Neural cell (in vitro differentiated cells): ENCODE results near the gene PIEZO1. TPM values are rescaled to one million over a fixed set of nuclear protein-coding genes. Genes with fewer than 3 reads are reported as not detected.

ENCODE experiments used
- H2AFZ ChIP-seq: fragments of 200-600, 300-800 bp; sonication (generic), shearing (Covaris generic); 2 replicates; pipeline ENCODE4 v1.6.0; 2014; ENCODE audit warnings: low read depth, mild to moderate bottlenecking, antibody characterized with exemption, low read length, moderate library complexity
- H3F3A ChIP-seq: fragments of 200-600 bp; shearing (Covaris generic); 2 replicates; pipeline ENCODE4 v1.6.1; 2016; ENCODE audit warnings: mild to moderate bottlenecking, moderate library complexity, mixed read lengths, antibody characterized with exemption, low read length; ENCODE audit not compliant: insufficient read depth, poor library complexity, severe bottlenecking
- H3K27ac ChIP-seq: fragments of 200-600, 300-800 bp; sonication (generic), shearing (Covaris generic); 2 replicates; pipeline ENCODE4 v1.5.1; 2014; ENCODE audit warnings: mild to moderate bottlenecking, low read length, moderate library complexity
- H3K27me3 ChIP-seq: fragments of 300-800, 200-600 bp; sonication (generic), shearing (Covaris generic); 2 replicates; pipeline ENCODE4 v1.6.0; 2014; ENCODE audit warnings: mild to moderate bottlenecking, low read depth, low read length, moderate library complexity; ENCODE audit not compliant: insufficient read depth
- H3K36me3 ChIP-seq: fragments of 300-800, 200-600 bp; sonication (generic), shearing (Covaris generic); 2 replicates; pipeline ENCODE4 v1.5.1; 2014; ENCODE audit warnings: mild to moderate bottlenecking, antibody characterized with exemption, low read length, moderate library complexity; ENCODE audit not compliant: insufficient read depth
- H3K4me2 ChIP-seq: fragments of 300-800, 200-600 bp; sonication (generic), shearing (Covaris generic); 2 replicates; pipeline ENCODE4 v1.6.0; 2014; ENCODE audit warnings: mild to moderate bottlenecking, low read length
- H3K4me3 ChIP-seq: fragments of 300-800, 200-600 bp; sonication (generic), shearing (Covaris generic); 2 replicates; pipeline ENCODE4 v1.5.1; 2014; ENCODE audit warnings: mild to moderate bottlenecking, low read length, moderate library complexity
- H3K79me2 ChIP-seq: fragments of 200-600 bp; shearing (Covaris generic); replicated peaks from 2 replicates; pipeline ENCODE4 v1.6.0; 2014; ENCODE audit warnings: mild to moderate bottlenecking, low read length, moderate library complexity; ENCODE audit not compliant: insufficient read depth
- H3K9ac ChIP-seq: fragments of 300-800, 200-600 bp; sonication (generic), shearing (Covaris generic); 2 replicates; pipeline ENCODE4 v1.6.1; 2016; ENCODE audit warnings: mild to moderate bottlenecking, low read length, mixed read lengths
- H3K9me2 ChIP-seq: fragments of 200-600 bp; shearing (Covaris generic); 2 replicates; pipeline ENCODE4 v1.6.1; 2016; ENCODE audit warnings: mild to moderate bottlenecking, low read length, mixed read lengths; ENCODE audit not compliant: insufficient read depth
- H3K9me3 ChIP-seq: fragments of 200-600, 300-800 bp; sonication (generic), shearing (Covaris generic); 2 replicates; pipeline ENCODE4 v1.6.1; 2016; ENCODE audit warnings: mild to moderate bottlenecking, mixed run types, low read length, moderate library complexity, mixed read lengths
- H4K20me1 ChIP-seq: fragments of 200-600 bp; shearing (Covaris generic); 2 replicates; pipeline ENCODE4 v1.6.1; 2016; ENCODE audit warnings: mild to moderate bottlenecking, mixed run types; ENCODE audit not compliant: insufficient read depth
- CTCF ChIP-seq: fragments of 450-650 bp; IDR thresholded peaks from 2 replicates; pipeline ENCODE4 v1.5.1; 2014; ENCODE audit warnings: antibody characterized with exemption, mild to moderate bottlenecking, moderate library complexity; ENCODE audit not compliant: poor library complexity, severe bottlenecking
- EP300 ChIP-seq: fragments of 450-650 bp; conservative IDR thresholded peaks from 2 replicates; pipeline ENCODE4 v1.6.1; 2014; ENCODE audit warnings: antibody characterized with exemption, mild to moderate bottlenecking, moderate library complexity; ENCODE audit not compliant: poor library complexity, severe bottlenecking
- EZH2 ChIP-seq: fragments of 200-600, 300-800 bp; shearing (Covaris generic), sonication (generic); IDR thresholded peaks from 2 replicates; pipeline ENCODE4 v1.6.1; 2014; ENCODE audit warnings: antibody characterized with exemption, low read length, borderline replicate concordance, mild to moderate bottlenecking; ENCODE audit not compliant: insufficient read depth, poor library complexity, severe bottlenecking
- MXI1 ChIP-seq: fragments of 450-650 bp; conservative IDR thresholded peaks from 2 replicates; pipeline ENCODE4 v1.6.1; 2014; ENCODE audit warnings: antibody characterized with exemption, mild to moderate bottlenecking; ENCODE audit not compliant: poor library complexity, severe bottlenecking
- POLR2AphosphoS5 ChIP-seq: IDR thresholded peaks from 2 replicates; pipeline ENCODE4 v1.6.1; 2012
- RAD21 ChIP-seq: fragments of 450-650 bp; conservative IDR thresholded peaks from 2 replicates; pipeline ENCODE4 v1.6.1; 2014; ENCODE audit warnings: antibody characterized with exemption, mild to moderate bottlenecking, moderate library complexity
- REST ChIP-seq: IDR thresholded peaks from 2 replicates; pipeline ENCODE4 v1.6.1; 2012; ENCODE audit warnings: borderline replicate concordance
- SMC3 ChIP-seq: fragments of 450-650 bp; conservative IDR thresholded peaks from 2 replicates; pipeline ENCODE4 v1.6.1; 2014; ENCODE audit warnings: antibody characterized with exemption, mild to moderate bottlenecking, moderate library complexity; ENCODE audit not compliant: poor library complexity
- TAF1 ChIP-seq: IDR thresholded peaks from 2 replicates; pipeline ENCODE4 v1.6.1; 2012; ENCODE audit warnings: low read depth
- polyA plus RNA-seq: library from polyadenylated mRNA; depleted of rRNA; stranded (reverse); fragments of >200 nt; gene quantifications from 2 replicates; pipeline ENCODE4 v1.2.3, GENCODE V29; 2014

PIEZO1 gene
- polyA plus RNA-seq, 1 donor from 2014 or later: not detected

GRCh38 chr16:88799569-88800276 is 14.7 kb upstream of the PIEZO1 start:
- Histone ChIP-seq H3F3A (no peaks in the 10 kb centered on the region), H3K4me3 (no peak overlapping the region), H4K20me1 (no peaks in the 10 kb centered on the region), H3K4me2 (no peak overlapping the region), H2AFZ (no peak overlapping the region), H3K9ac (no peak overlapping the region), H3K36me3 (no peaks in the 10 kb centered on the region), H3K9me2 (no peaks in the 10 kb centered on the region), H3K79me2 (peaks cover 6% of the 10 kb centered on the region), H3K27me3 (no peaks in the 10 kb centered on the region), H3K27ac (no peak overlapping the region), H3K9me3 (no peaks in the 10 kb centered on the region)
- no peak for TF ChIP-seq REST
- TF ChIP-seq EZH2: no peak
- TF ChIP-seq TAF1: no peak
- TF ChIP-seq MXI1: no peak
- TF ChIP-seq POLR2AphosphoS5: no peak
- no peak for TF ChIP-seq EP300
- no peak for TF ChIP-seq SMC3
- no peak for TF ChIP-seq CTCF
- no peak for TF ChIP-seq RAD21

- Histone ChIP-seq H4K20me1 (no peaks in the 10 kb centered on the region), H3K9me3 (no peaks in the 10 kb centered on the region), H3F3A (no peaks in the 10 kb centered on the region), H3K27me3 (no peaks in the 10 kb centered on the region), H3K79me2 (no peaks in the 10 kb centered on the region), H3K4me3 (no peak overlapping the region), H3K36me3 (no peaks in the 10 kb centered on the region), H3K9ac (no peak overlapping the region), H2AFZ (no peak overlapping the region), H3K9me2 (no peaks in the 10 kb centered on the region), H3K27ac (no peak overlapping the region), H3K4me2 (no peak overlapping the region)
- no peak for TF ChIP-seq EP300
Observed at GRCh38 chr16:88798772-88799455, 13.9 kb upstream of the PIEZO1 start.
